ENCODE data around the gene DPF3. TPM values are rescaled to one million over a fixed set of nuclear protein-coding genes. Genes with fewer than 3 reads are reported as not detected.
A peak's percentile ranks its signal among the peaks of the same experiment; 100 is the strongest.

The DPF3 gene
- total and polyA plus RNA-seq, 2 experiments from 2014 or later, result 6.8 to 7.9 TPM

DNA sequence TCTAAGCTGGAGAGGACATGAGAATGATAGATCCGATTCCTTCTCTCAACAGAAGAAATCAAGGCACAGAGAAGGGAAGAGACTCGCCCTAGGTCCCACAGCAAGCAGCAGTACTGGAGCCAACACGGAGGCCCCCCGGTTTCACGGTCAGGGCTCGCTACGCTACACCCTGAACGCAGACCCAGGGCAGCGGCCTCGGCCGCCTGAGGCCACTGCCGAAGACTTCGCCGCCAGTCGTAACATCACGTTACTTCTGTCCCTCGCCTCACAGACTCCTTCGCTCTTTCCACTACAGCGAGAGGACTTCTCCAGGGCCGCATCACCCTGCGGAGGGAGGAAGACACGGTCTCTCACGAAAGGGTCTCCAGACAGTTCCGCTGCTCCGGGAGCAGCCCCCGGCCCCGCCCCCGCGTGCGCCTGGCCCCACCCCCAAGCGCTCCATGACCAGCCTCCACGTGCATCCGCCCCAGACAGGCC is 32.0 kb upstream of the DPF3 start:
- Histone ChIP-seq H3K27ac (0 out of 2 replicates have a peak overlapping the region, but pooled peaks have one; percentile 2), H3K4me3 (peak overlapping the region; percentile 84), H4K20me1 (ENCODE audit: insufficient read depth) (no peaks in the 10 kb centered on the region), H3K36me3 (ENCODE audit: low read depth) (no peaks in the 10 kb centered on the region), H3F3A (ENCODE audit: insufficient read depth) (peaks cover 8% of the 10 kb centered on the region; the same call in 1 of the 2 replicates), H2AFZ (peak overlapping the region; percentile 88), H3K4me1 (ENCODE audit: insufficient read depth) (0 out of 2 replicates have a peak, but pooled peaks cover 4% of the 10 kb centered on the region), H3K4me2 (ENCODE audit: unreplicated experiment) (peak overlapping the region; percentile 70), H3K9me3 (ENCODE audit: low read depth) (no peaks in the 10 kb centered on the region), H3K79me2 (ENCODE audit: insufficient read depth) (peaks cover 30% of the 10 kb centered on the region), H3K9ac (peak overlapping the region; percentile 95), H3K9me2 (ENCODE audit: insufficient read depth) (no peaks in the 10 kb centered on the region), H3K27me3 (replicated peaks; ENCODE audit: insufficient read depth) (no peaks in the 10 kb centered on the region)
- WGBS, 2 experiments (ENCODE audit: low coverage in 1 of 2, low lambda C conversion rate in 2 of 2, missing lambda C conversion rate in 2 of 2), result 9 to 12% methylated on average over 18 to 32 of the region's 33 CpGs
- in situ Hi-C loops (cut with MboI), result no loop called here
- TF ChIP-seq EZH2 (IDR thresholded peaks at IDR 0.05; ENCODE audit: insufficient read depth, poor library complexity, severe bottlenecking) (no peak), EZH2phosphoT487 (IDR thresholded peaks at IDR 0.05; ENCODE audit: insufficient read depth, low read depth) (no peak)
- no peak for DNase-seq

DNA sequence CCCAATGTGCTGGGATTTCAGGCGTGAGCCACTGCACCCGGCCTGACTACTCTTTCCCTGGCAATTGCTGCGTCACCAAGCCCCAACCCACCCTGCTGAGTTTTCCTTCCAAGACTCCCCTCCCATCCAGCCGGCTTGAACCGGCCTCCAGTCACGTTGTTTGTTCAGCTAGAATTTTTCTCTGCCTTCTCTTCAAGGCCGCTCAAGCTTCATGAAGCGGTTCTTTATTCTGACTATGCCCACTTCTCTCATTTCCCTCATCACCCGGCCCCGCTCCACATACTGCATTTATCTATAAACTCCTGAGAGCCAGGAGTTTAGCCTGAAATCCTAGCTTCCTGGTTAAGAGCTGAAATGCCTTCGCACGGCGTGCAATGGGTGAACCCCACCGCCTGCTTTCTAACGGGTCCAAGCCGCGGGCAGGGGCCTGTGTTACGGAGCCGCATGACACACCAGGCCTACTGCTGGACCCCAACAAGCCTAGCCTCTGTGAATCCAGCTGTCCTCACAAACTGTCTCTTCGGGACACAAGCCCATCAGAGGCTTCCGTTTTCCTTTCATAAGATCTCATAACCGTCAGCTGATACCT is 31.4 kb upstream of the DPF3 start:
- no peak for DNase-seq
- Histone ChIP-seq H3K4me2 (ENCODE audit: unreplicated experiment) (peak overlapping the region; percentile 70), H3K79me2 (ENCODE audit: insufficient read depth) (peaks cover 24% of the 10 kb centered on the region), H3K9me2 (ENCODE audit: insufficient read depth) (no peaks in the 10 kb centered on the region), H3K9me3 (ENCODE audit: low read depth) (no peaks in the 10 kb centered on the region), H2AFZ (peak overlapping the region; percentile 88), H3K27me3 (replicated peaks; ENCODE audit: insufficient read depth) (no peaks in the 10 kb centered on the region), H3K9ac (peak overlapping the region; percentile 95), H3K27ac (0 out of 2 replicates have a peak overlapping the region, but pooled peaks have one; percentile 2), H3K36me3 (ENCODE audit: low read depth) (no peaks in the 10 kb centered on the region), H3K4me1 (ENCODE audit: insufficient read depth) (0 out of 2 replicates have a peak, but pooled peaks cover 4% of the 10 kb centered on the region), H3K4me3 (peak overlapping the region; percentile 84), H3F3A (ENCODE audit: insufficient read depth) (peaks cover 8% of the 10 kb centered on the region; the same call in 1 of the 2 replicates), H4K20me1 (ENCODE audit: insufficient read depth) (no peaks in the 10 kb centered on the region)
- TF ChIP-seq EZH2 (IDR thresholded peaks at IDR 0.05; ENCODE audit: insufficient read depth, poor library complexity, severe bottlenecking) (no peak), EZH2phosphoT487 (IDR thresholded peaks at IDR 0.05; ENCODE audit: insufficient read depth, low read depth) (no peak)
- in situ Hi-C loops (cut with MboI), result no loop called here
- 78 to 79% methylated on average over 22 of the region's 22 CpGs for WGBS, 2 experiments (ENCODE audit: low coverage in 1 of 2, low lambda C conversion rate in 2 of 2, missing lambda C conversion rate in 2 of 2)

DNA sequence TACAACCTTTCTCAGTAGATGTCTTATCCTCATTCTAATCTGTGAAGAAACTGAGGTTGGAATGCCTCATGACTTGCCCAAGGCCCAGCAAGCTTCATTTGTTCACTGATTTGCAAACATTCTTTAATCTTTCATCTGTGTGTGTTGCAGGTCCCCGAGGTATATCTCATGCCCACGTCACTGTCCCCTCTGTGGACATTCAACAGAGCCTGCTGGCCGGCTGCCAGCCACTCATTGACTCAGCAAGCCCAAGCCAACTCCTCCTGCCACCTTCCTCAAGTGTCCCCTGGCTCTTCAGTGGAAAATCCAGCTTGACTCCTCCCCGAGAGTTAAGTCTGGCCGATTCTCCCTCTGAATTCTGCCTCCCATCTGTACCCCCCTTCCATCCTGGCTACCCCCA is 30.4 kb upstream of the DPF3 start:
- no peak overlapping the region for H2AFZ ChIP-seq
- H3K36me3 ChIP-seq (ENCODE audit: low read depth), result no peaks in the 10 kb centered on the region
- no peak overlapping the region for H3K9ac ChIP-seq
- 0 out of 2 replicates have a peak, but pooled peaks cover 4% of the 10 kb centered on the region for H3K4me1 ChIP-seq (ENCODE audit: insufficient read depth)
- no peaks in the 10 kb centered on the region for H3K9me3 ChIP-seq (ENCODE audit: low read depth)
- in situ Hi-C loops (cut with MboI), result no loop called here
- no peaks in the 10 kb centered on the region for H3K27me3 ChIP-seq (replicated peaks; ENCODE audit: insufficient read depth)
- H3K27ac ChIP-seq, result no peak overlapping the region
- H3K4me2 ChIP-seq (ENCODE audit: unreplicated experiment), result no peak overlapping the region
- H3F3A ChIP-seq (ENCODE audit: insufficient read depth), result peaks cover 8% of the 10 kb centered on the region; the same call in 1 of the 2 replicates
- peaks cover 15% of the 10 kb centered on the region for H3K79me2 ChIP-seq (ENCODE audit: insufficient read depth)
- H4K20me1 ChIP-seq (ENCODE audit: insufficient read depth), result no peaks in the 10 kb centered on the region
- WGBS, 2 experiments (ENCODE audit: low coverage in 1 of 2, low lambda C conversion rate in 2 of 2, missing lambda C conversion rate in 2 of 2), result 64 to 66% methylated on average over 5 of the region's 5 CpGs
- TF ChIP-seq EZH2phosphoT487 (IDR thresholded peaks at IDR 0.05; ENCODE audit: insufficient read depth, low read depth) (no peak), EZH2 (IDR thresholded peaks at IDR 0.05; ENCODE audit: insufficient read depth, poor library complexity, severe bottlenecking) (no peak)
- H3K9me2 ChIP-seq (ENCODE audit: insufficient read depth), result no peaks in the 10 kb centered on the region
- H3K4me3 ChIP-seq, result no peak overlapping the region
- no peak for DNase-seq

DNA sequence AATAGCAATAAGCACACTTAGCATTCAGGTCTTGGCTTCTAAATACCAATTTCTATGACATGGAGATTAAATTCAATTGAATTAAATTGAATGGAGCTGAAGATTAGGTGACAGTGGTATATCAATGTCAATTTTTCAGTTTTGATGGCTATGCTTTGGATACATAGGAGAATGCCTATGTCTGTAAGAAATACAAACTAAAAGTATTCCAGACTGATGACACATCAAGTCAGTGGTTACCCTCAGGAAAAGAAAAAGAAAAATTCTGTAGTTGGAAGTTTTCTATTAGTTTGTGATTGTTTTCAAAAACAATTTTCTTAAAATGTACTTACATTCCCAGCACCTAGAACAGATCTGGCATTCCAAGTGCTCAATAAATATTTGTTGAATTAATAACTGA is 27.5 kb upstream of the DPF3 start:
- peak overlapping the region; percentile 6 for H3K4me2 ChIP-seq (ENCODE audit: unreplicated experiment)
- H3K36me3 ChIP-seq (ENCODE audit: low read depth), result no peaks in the 10 kb centered on the region
- no peak overlapping the region for H3K27ac ChIP-seq
- no peaks in the 10 kb centered on the region for H3K27me3 ChIP-seq (replicated peaks; ENCODE audit: insufficient read depth)
- H3K4me1 ChIP-seq (ENCODE audit: insufficient read depth), result 0 out of 2 replicates have a peak, but pooled peaks cover 4% of the 10 kb centered on the region
- H3K9me2 ChIP-seq (ENCODE audit: insufficient read depth), result no peaks in the 10 kb centered on the region
- H3F3A ChIP-seq (ENCODE audit: insufficient read depth), result peaks cover 8% of the 10 kb centered on the region; the same call in 1 of the 2 replicates
- TF ChIP-seq EZH2phosphoT487 (IDR thresholded peaks at IDR 0.05; ENCODE audit: insufficient read depth, low read depth) (no peak), EZH2 (IDR thresholded peaks at IDR 0.05; ENCODE audit: insufficient read depth, poor library complexity, severe bottlenecking) (no peak)
- no peaks in the 10 kb centered on the region for H4K20me1 ChIP-seq (ENCODE audit: insufficient read depth)
- no peak overlapping the region for H2AFZ ChIP-seq
- H3K79me2 ChIP-seq (ENCODE audit: insufficient read depth), result no peaks in the 10 kb centered on the region
- no peak overlapping the region for H3K4me3 ChIP-seq
- peak; percentile 39 for DNase-seq
- in situ Hi-C loops (cut with MboI), result no loop called here
- no peak overlapping the region for H3K9ac ChIP-seq
- no peaks in the 10 kb centered on the region for H3K9me3 ChIP-seq (ENCODE audit: low read depth)

Measured in GM23248 (cell line).